ENCODE measurements around the gene PDXP.

DNA sequence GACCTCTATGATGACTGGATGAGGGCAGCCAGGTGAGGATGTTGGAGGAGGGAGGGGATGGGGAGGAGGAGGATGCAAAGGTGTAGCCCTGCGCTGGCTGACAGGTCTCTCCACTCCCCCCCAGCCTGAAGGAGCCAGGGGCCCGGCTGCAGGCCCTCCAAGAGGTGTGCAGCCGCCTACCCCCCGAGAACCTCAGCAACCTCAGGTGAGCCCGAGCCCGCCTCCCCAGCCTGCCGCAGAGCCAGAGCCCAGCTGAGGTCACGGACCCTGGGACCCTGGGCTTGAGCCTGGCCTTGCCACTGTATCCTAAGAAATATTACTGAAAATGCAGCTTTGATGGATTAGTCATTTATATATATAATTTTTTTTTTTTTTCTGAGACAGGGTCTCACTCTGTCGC is 11.2 kb upstream of the PDXP start:
- TF ChIP-seq, protein P1, sequence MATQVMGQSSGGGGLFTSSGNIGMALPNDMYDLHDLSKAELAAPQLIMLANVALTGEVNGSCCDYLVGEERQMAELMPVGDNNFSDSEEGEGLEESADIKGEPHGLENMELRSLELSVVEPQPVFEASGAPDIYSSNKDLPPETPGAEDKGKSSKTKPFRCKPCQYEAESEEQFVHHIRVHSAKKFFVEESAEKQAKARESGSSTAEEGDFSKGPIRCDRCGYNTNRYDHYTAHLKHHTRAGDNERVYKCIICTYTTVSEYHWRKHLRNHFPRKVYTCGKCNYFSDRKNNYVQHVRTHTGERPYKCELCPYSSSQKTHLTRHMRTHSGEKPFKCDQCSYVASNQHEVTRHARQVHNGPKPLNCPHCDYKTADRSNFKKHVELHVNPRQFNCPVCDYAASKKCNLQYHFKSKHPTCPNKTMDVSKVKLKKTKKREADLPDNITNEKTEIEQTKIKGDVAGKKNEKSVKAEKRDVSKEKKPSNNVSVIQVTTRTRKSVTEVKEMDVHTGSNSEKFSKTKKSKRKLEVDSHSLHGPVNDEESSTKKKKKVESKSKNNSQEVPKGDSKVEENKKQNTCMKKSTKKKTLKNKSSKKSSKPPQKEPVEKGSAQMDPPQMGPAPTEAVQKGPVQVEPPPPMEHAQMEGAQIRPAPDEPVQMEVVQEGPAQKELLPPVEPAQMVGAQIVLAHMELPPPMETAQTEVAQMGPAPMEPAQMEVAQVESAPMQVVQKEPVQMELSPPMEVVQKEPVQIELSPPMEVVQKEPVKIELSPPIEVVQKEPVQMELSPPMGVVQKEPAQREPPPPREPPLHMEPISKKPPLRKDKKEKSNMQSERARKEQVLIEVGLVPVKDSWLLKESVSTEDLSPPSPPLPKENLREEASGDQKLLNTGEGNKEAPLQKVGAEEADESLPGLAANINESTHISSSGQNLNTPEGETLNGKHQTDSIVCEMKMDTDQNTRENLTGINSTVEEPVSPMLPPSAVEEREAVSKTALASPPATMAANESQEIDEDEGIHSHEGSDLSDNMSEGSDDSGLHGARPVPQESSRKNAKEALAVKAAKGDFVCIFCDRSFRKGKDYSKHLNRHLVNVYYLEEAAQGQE (IDR thresholded peaks at IDR 0.05; ENCODE audit: borderline replicate concordance) = no peak
- TF ChIP-seq EZH2 (IDR thresholded peaks at IDR 0.05; ENCODE audit: borderline replicate concordance, insufficient read depth, low read length, poor library complexity, severe bottlenecking) (no peak), EP300 (conservative IDR thresholded peaks at IDR 0.05; ENCODE audit: poor library complexity, severe bottlenecking) (no peak), POLR2AphosphoS5 (IDR thresholded peaks at IDR 0.05) (no peak), MXI1 (conservative IDR thresholded peaks at IDR 0.05; ENCODE audit: poor library complexity, severe bottlenecking) (no peak), TAF1 (IDR thresholded peaks at IDR 0.05; ENCODE audit: low read depth) (no peak), RAD21 (conservative IDR thresholded peaks at IDR 0.05) (no peak)
- TF ChIP-seq, protein P2, sequence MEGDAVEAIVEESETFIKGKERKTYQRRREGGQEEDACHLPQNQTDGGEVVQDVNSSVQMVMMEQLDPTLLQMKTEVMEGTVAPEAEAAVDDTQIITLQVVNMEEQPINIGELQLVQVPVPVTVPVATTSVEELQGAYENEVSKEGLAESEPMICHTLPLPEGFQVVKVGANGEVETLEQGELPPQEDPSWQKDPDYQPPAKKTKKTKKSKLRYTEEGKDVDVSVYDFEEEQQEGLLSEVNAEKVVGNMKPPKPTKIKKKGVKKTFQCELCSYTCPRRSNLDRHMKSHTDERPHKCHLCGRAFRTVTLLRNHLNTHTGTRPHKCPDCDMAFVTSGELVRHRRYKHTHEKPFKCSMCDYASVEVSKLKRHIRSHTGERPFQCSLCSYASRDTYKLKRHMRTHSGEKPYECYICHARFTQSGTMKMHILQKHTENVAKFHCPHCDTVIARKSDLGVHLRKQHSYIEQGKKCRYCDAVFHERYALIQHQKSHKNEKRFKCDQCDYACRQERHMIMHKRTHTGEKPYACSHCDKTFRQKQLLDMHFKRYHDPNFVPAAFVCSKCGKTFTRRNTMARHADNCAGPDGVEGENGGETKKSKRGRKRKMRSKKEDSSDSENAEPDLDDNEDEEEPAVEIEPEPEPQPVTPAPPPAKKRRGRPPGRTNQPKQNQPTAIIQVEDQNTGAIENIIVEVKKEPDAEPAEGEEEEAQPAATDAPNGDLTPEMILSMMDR (IDR thresholded peaks at IDR 0.05; ENCODE audit: poor library complexity, severe bottlenecking) = no peak

All from neural cell (in vitro differentiated cells).